Colonic mucosa (tissue), 4 donors: ENCODE data around the gene KRI1. TPM values are rescaled to one million over a fixed set of nuclear protein-coding genes. Genes with fewer than 3 reads are reported as not detected.
A peak's percentile ranks its signal among the peaks of the same experiment; 100 is the strongest.

Experiments used
- DNase-seq: peaks from one replicate; pipeline ENCODE4 v3.0.0-alpha.2; 2020
- H3K27ac ChIP-seq: fragments of 200-600 bp; one replicate; pipeline ENCODE4 v1.8.0; 2021
- H3K27me3 ChIP-seq: fragments of 200-600 bp; one replicate; pipeline ENCODE4 v1.8.0; 2021
- H3K36me3 ChIP-seq: fragments of 200-600 bp; one replicate; pipeline ENCODE4 v1.8.0; 2021
- H3K4me1 ChIP-seq: fragments of 200-600 bp; one replicate; pipeline ENCODE4 v1.8.0; 2021; ENCODE audit warnings: mild to moderate bottlenecking
- H3K4me3 ChIP-seq: fragments of 200-600 bp; one replicate; pipeline ENCODE4 v1.8.0; 2021
- H3K9ac ChIP-seq, 2 donors: one replicate each; pipeline ENCODE4 v1.7.0; 2013; ENCODE audit warnings: control low read depth in 2 of 2, low read depth in 2 of 2, low read length in 2 of 2
- H3K9me3 ChIP-seq: fragments of 200-600 bp; one replicate; pipeline ENCODE4 v1.8.0; 2021
- CTCF ChIP-seq: fragments of 200-600 bp; IDR thresholded peaks from one replicate; pipeline ENCODE4 v1.8.0; 2022; ENCODE audit warnings: antibody characterized with exemption, mild to moderate bottlenecking
- intact Hi-C: fragments of 100-400 bp; cut with DNase I; formaldehyde crosslinking; loops from one replicate; pipeline ENCODE4 v1.14.1; 2022
- total RNA-seq, 2 donors: library from RNA; stranded (reverse); fragmentation: NEBNext Ultra II Directional in 1 of 2; extraction: Animal tissue kit (Norgen Biotek cat#: 25700) in 1 of 2; gene quantifications; one replicate each; pipeline ENCODE4 v1.2.1, GENCODE V29; 2021
- donor health status: healthy.
- donor health status: DM: no; HTN: no; CAD: no.
- donor health status: DM: no; HTN: no; CAD: no.

KRI1 gene
- total RNA-seq, 2 donors from 2014 or later: 11.0 to 27.2 TPM

- intact Hi-C loops: no loop called here
- no peak for TF ChIP-seq CTCF
- peak; percentile 38 for DNase-seq
- Histone ChIP-seq H3K27ac (peak overlapping the region; percentile 80), H3K4me3 (peak overlapping the region; percentile 14), H3K4me1 (peaks cover 14% of the 10 kb centered on the region), H3K9me3 (no peaks in the 10 kb centered on the region), H3K9ac (peak overlapping the region in 1 of 2 donors; percentile 64), H3K36me3 (no peaks in the 10 kb centered on the region), H3K27me3 (no peaks in the 10 kb centered on the region)
Measured at GRCh38 chr19:10566658-10567410, 1.0 kb upstream of the KRI1 start.

GRCh38 chr19:10566408-10566657 lies 523 bp upstream of the KRI1 start:
- peak overlapping the region; percentile 80 for H3K27ac ChIP-seq
- peak overlapping the region; percentile 88 for H3K4me3 ChIP-seq
- no peaks in the 10 kb centered on the region for H3K27me3 ChIP-seq
- no peak for TF ChIP-seq CTCF
- no peaks in the 10 kb centered on the region for H3K9me3 ChIP-seq
- H3K9ac ChIP-seq: peak overlapping the region; percentile 64
- DNase-seq: no peak
- H3K4me1 ChIP-seq: peaks cover 14% of the 10 kb centered on the region
- H3K36me3 ChIP-seq: no peaks in the 10 kb centered on the region
- intact Hi-C loops: no loop called here

- Histone ChIP-seq H3K27me3 (no peaks in the 10 kb centered on the region), H3K27ac (peak overlapping the region; percentile 80), H3K9ac (peak overlapping the region; percentile 87 to 93), H3K4me3 (peak overlapping the region; percentile 88), H3K36me3 (peaks cover under 1% of the 10 kb centered on the region), H3K9me3 (no peaks in the 10 kb centered on the region), H3K4me1 (peaks cover 14% of the 10 kb centered on the region)
- intact Hi-C loops: no loop called here
- TF ChIP-seq CTCF: no peak
- DNase-seq: peak; percentile 42
Measured at GRCh38 chr19:10565028-10565566, 713 bp downstream of the KRI1 start.

DNA sequence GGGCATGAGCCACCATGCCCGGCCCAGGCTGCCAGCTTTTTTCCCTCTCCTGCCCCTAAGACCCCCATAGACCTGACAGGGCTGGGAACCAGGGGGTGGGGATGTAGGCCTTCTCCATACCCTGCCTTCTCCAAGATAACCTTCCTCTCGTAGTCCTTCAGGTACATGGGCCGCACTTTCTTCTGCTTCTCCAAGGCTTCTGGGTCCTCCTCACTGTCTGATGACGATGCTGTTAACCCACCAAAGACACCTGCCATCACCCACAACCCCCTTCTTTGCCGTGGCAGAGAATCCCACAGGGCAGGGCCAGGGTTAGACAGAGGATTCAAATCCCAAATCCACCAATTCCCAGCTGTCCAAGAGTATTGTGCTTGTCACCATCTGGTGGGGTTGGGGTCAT lies 3.2 kb downstream of the KRI1 start:
- Histone ChIP-seq H3K9ac (no peak overlapping the region), H3K36me3 (peaks cover 5% of the 10 kb centered on the region)

DNA sequence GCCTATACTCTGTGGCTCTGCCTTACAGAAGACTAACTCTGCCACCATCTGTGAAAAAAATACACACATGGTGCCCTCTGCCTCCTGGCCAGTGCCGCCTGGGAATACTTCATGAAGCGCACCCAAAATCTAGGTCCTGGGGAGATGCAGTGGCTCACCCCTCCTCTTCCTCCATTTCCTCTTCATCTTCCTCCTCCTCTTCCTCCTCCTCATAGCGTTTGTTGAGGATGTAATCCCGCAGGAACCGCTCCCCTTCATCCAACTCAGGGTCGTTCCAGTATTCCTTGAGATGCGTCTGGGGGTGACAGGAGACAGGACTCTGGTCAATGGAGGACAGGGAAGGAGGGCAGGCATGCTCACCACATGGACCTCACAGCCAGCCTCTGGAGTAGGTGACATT lies 5.7 kb downstream of the KRI1 start:
- peaks cover 5% of the 10 kb centered on the region for H3K36me3 ChIP-seq
- H3K4me3 ChIP-seq: no peak overlapping the region
- no peaks in the 10 kb centered on the region for H3K4me1 ChIP-seq
- no peak overlapping the region for H3K27ac ChIP-seq
- no peak for TF ChIP-seq CTCF
- no peak for DNase-seq
- H3K9me3 ChIP-seq: no peaks in the 10 kb centered on the region
- intact Hi-C loops: no loop called here
- H3K9ac ChIP-seq: no peak overlapping the region
- no peaks in the 10 kb centered on the region for H3K27me3 ChIP-seq

More for the DNA sequence above, 3.2 kb downstream of the KRI1 start:
- H3K4me3 ChIP-seq: no peak overlapping the region
- H3K27ac ChIP-seq: no peak overlapping the region
- no peak for TF ChIP-seq CTCF
- intact Hi-C loops: no loop called here
- no peaks in the 10 kb centered on the region for H3K9me3 ChIP-seq
- H3K27me3 ChIP-seq: no peaks in the 10 kb centered on the region
- no peak for DNase-seq
- peaks cover 7% of the 10 kb centered on the region for H3K4me1 ChIP-seq
